T-cell (primary cell): ENCODE results near the gene SLC1A4. TPM values are rescaled to one million over a fixed set of nuclear protein-coding genes. Genes with fewer than 3 reads are reported as not detected.

Source experiments
- ATAC-seq, 4 experiments: fragments of 200-7000 bp in 3 of 4; fragments of 150-1000 bp in 1 of 4; cut with Tn5 transposase; replicated peaks in 1 of 4; 1 replicate in 3 of 4; 2 replicates in 1 of 4; pipeline ENCODE4 v1.10.0; 2021; ENCODE audit warnings: moderate library complexity in 3 of 4, mild to moderate bottlenecking in 2 of 4, moderate number of reproducible peaks in 1 of 4
- CTCF ChIA-PET, 2 donors: fragments of 300-600 bp; sonication (Branson Sonifier 250); formaldehyde crosslinking; loops; one replicate each; lab custom pipeline; 2022; ENCODE audit warnings: antibody characterized with exemption in 2 of 2; lab: Charles Lee
- POLR2A ChIA-PET, 2 donors: fragments of 300-600 bp; sonication (Branson Sonifier 250); formaldehyde crosslinking; loops; one replicate each; lab custom pipeline; 2022; ENCODE audit warnings: antibody characterized with exemption in 2 of 2; lab: Charles Lee
- DNase-seq, 35 experiments: peaks; one replicate each; pipeline versions ENCODE4 v3.0.0 to v3.0.0-alpha.2; 2013 to 2023
- H3K27ac ChIP-seq: one replicate; pipeline ENCODE4 v1.5.1; 2013; ENCODE audit warnings: low read length
- H3K27me3 ChIP-seq, 2 experiments: replicated peaks in 1 of 2; 1 replicate in 1 of 2; 2 replicates in 1 of 2; pipeline versions ENCODE4 v1.6.1 to v1.7.0; 2013; ENCODE audit warnings: low read length in 1 of 2, mixed read lengths in 1 of 2; ENCODE audit not compliant: control insufficient read depth in 2 of 2, insufficient read depth in 2 of 2; ENCODE audit errors: extremely low read depth in 1 of 2
- H3K36me3 ChIP-seq, 2 donors: 1 replicate in 1 of 2; 2 replicates in 1 of 2; pipeline versions ENCODE4 v1.6.1 to v1.7.0; 2013; ENCODE audit warnings: low read length in 1 of 2; ENCODE audit not compliant: control insufficient read depth in 2 of 2, insufficient read depth in 1 of 2; ENCODE audit errors: extremely low read depth in 1 of 2
- H3K4me1 ChIP-seq, 2 experiments: 1 replicate in 1 of 2; 2 replicates in 1 of 2; pipeline versions ENCODE4 v1.6.1 to v1.7.0; 2013; ENCODE audit warnings: low read length in 2 of 2, mixed read lengths in 1 of 2; ENCODE audit not compliant: insufficient read depth in 2 of 2, control insufficient read depth in 1 of 2; ENCODE audit errors: extremely low read depth in 1 of 2
- H3K4me3 ChIP-seq, 2 donors: 1 replicate in 1 of 2; 2 replicates in 1 of 2; pipeline versions ENCODE4 v1.5.1 to v1.7.0; 2013; ENCODE audit warnings: mild to moderate bottlenecking in 2 of 2, low read length in 1 of 2, moderate library complexity in 1 of 2; ENCODE audit not compliant: control insufficient read depth in 1 of 2; ENCODE audit errors: extremely low read depth in 1 of 2
- H3K9me3 ChIP-seq: 2 replicates; pipeline ENCODE4 v1.7.0; 2013
- H3K27ac Mint-ChIP-seq, 2 donors: one replicate each; pipeline ENCODE4 v1.8.0; 2020 to 2021; ENCODE audit warnings: mild to moderate bottlenecking in 2 of 2, mixed read lengths in 2 of 2
- H3K27me3 Mint-ChIP-seq, 2 donors: one replicate each; pipeline ENCODE4 v1.8.0; 2021 to 2022; ENCODE audit warnings: mixed read lengths in 2 of 2
- H3K36me3 Mint-ChIP-seq: one replicate; pipeline ENCODE4 v1.8.0; 2021; ENCODE audit warnings: mixed read lengths
- H3K4me1 Mint-ChIP-seq, 3 donors: one replicate each; pipeline ENCODE4 v1.8.0; 2020 to 2022; ENCODE audit warnings: mixed read lengths in 3 of 3, mild to moderate bottlenecking in 1 of 3
- H3K4me3 Mint-ChIP-seq, 3 donors: one replicate each; pipeline ENCODE4 v1.8.0; 2020 to 2022; ENCODE audit warnings: mild to moderate bottlenecking in 3 of 3, mixed read lengths in 3 of 3, moderate library complexity in 3 of 3
- H3K9me3 Mint-ChIP-seq, 3 donors: one replicate each; pipeline ENCODE4 v1.8.0; 2020 to 2022; ENCODE audit warnings: mixed read lengths in 3 of 3
- WGBS: methylation state at CpG from one replicate; pipeline ENCODE4 v1.1.5; 2013; ENCODE audit warnings: missing lambda C conversion rate; ENCODE audit not compliant: insufficient coverage; 5-methylcytosine and 5-hydroxymethylcytosine counted together
- total RNA-seq, 35 experiments: library from RNA in 6 of 35; stranded (reverse) in 6 of 35; fragments of 120-200 nt in 1 of 35; gene quantifications; one replicate each; pipeline versions ENCODE4 v1.2.1 to v1.2.4 and lab custom pipeline; 2013 to 2026

SLC1A4 gene
- total RNA-seq, 5 donors from 2014 or later (not counting 1 experiment from before 2014, with no cell fraction given), result 1.9 to 13.8 (median 9.8) TPM

- Histone ChIP-seq H3K9me3 (no peaks in the 10 kb centered on the region), H3K4me1 (no peaks in the 10 kb centered on the region), H3K27me3 (no peaks in the 10 kb centered on the region), H3K4me3 (no peak overlapping the region), H3K36me3 (no peaks in the 10 kb centered on the region), H3K27ac (no peak overlapping the region)
- WGBS, result 90% methylated on average over 1 of the region's 1 CpG
- POLR2A ChIA-PET, result interaction anchor here in 1 of 2 donors (0.7 kb wide), 1 partner anchor 64 kb away, joined by 4 read pairs; no protein-coding TSS in a partner anchor
- Mint-ChIP-seq H3K27me3 (no peaks in the 10 kb centered on the region), H3K27ac (no peak overlapping the region), H3K36me3 (no peaks in the 10 kb centered on the region), H3K9me3 (no peaks in the 10 kb centered on the region), H3K4me3 (no peak overlapping the region), H3K4me1 (no peaks in the 10 kb centered on the region)
- CTCF ChIA-PET, result interaction anchor here (0.6 to 1.2 kb wide), 8 partner anchors 8 to 216 kb away, joined by 3 to 8 read pairs (median 4); partner anchors contain the start of gene CEP68 (in 1 of the 2)
- ATAC-seq (no peak), DNase-seq (no peak)
Observed at GRCh38 chr2:64979744-64980143, 9.5 kb upstream of the SLC1A4 start.

GRCh38 chr2:64980183-64980582 is 9.0 kb upstream of the SLC1A4 start:
- H3K27me3 Mint-ChIP-seq, result no peaks in the 10 kb centered on the region
- no peaks in the 10 kb centered on the region for H3K27me3 ChIP-seq
- H3K4me3 ChIP-seq, result no peak overlapping the region
- POLR2A ChIA-PET, result no interaction called here
- H3K9me3 ChIP-seq, result no peaks in the 10 kb centered on the region
- H3K36me3 Mint-ChIP-seq, result no peaks in the 10 kb centered on the region
- H3K36me3 ChIP-seq, result no peaks in the 10 kb centered on the region
- WGBS, result no CpG with 5 or more reads among the region's 1 CpG
- H3K27ac ChIP-seq, result no peak overlapping the region
- DNase-seq (no peak), ATAC-seq (no peak)
- no peak overlapping the region for H3K4me3 Mint-ChIP-seq
- H3K9me3 Mint-ChIP-seq, result no peaks in the 10 kb centered on the region
- CTCF ChIA-PET, result interaction anchor here in 1 of 2 donors (0.7 kb wide), 1 partner anchor 38 kb away, joined by 3 read pairs; no protein-coding TSS in a partner anchor
- H3K27ac Mint-ChIP-seq, result no peak overlapping the region
- no peaks in the 10 kb centered on the region for H3K4me1 ChIP-seq
- H3K4me1 Mint-ChIP-seq, result no peaks in the 10 kb centered on the region

DNA sequence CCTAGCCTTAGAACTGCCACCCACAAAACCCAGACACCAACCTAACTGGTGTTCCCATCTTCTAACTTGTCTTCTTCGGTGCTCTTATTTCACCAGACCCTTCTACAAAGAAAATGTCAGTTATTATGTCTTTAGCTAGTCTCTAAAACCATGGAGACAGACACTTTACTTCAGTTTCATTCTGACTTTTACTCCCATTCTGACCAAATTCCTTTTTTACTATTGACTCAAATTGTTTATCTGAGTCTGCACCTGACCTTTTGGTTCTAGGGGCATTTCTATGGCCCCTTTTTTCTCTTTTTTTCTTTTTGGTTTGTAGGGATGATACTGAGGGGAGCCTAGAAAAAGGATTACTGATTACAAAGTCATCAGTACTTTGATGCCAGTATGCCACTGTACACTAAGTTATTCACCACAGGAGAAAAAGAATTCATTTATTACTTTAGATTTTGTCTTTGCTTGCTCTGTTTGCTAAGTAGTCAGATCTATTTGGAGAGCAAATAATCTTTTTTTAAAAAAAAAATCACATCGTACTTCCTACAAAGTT is 6.8 kb upstream of the SLC1A4 start:
- Histone ChIP-seq H3K27ac (no peak overlapping the region), H3K36me3 (no peaks in the 10 kb centered on the region), H3K27me3 (no peaks in the 10 kb centered on the region), H3K4me3 (no peak overlapping the region), H3K4me1 (no peaks in the 10 kb centered on the region), H3K9me3 (no peaks in the 10 kb centered on the region)
- 18% methylated on average over 1 of the region's 2 CpGs for WGBS
- no peak overlapping the region for H3K27ac Mint-ChIP-seq
- POLR2A ChIA-PET, result no interaction called here
- CTCF ChIA-PET, result no interaction called here
- ATAC-seq, result no peak
- H3K4me3 Mint-ChIP-seq, result no peak overlapping the region
- DNase-seq, result no peak
- peaks cover 0 to 8% (median 5%) of the 10 kb centered on the region in 3 donors for H3K4me1 Mint-ChIP-seq
- H3K27me3 Mint-ChIP-seq, result no peaks in the 10 kb centered on the region
- H3K36me3 Mint-ChIP-seq, result no peaks in the 10 kb centered on the region
- H3K9me3 Mint-ChIP-seq, result no peaks in the 10 kb centered on the region

GRCh38 chr2:64982932-64983331 is 6.3 kb upstream of the SLC1A4 start:
- Histone ChIP-seq H3K27ac (no peak overlapping the region), H3K9me3 (no peaks in the 10 kb centered on the region), H3K27me3 (no peaks in the 10 kb centered on the region), H3K4me3 (no peak overlapping the region), H3K36me3 (no peaks in the 10 kb centered on the region), H3K4me1 (peaks cover 0 to 4% of the 10 kb centered on the region in 2 experiments)
- no CpG with 5 or more reads among the region's 2 CpGs for WGBS
- POLR2A ChIA-PET, result no interaction called here
- H3K36me3 Mint-ChIP-seq, result no peaks in the 10 kb centered on the region
- CTCF ChIA-PET, result no interaction called here
- no peak overlapping the region for H3K4me3 Mint-ChIP-seq
- H3K4me1 Mint-ChIP-seq, result peaks cover 5 to 11% (median 8%) of the 10 kb centered on the region in 3 donors
- no peaks in the 10 kb centered on the region for H3K9me3 Mint-ChIP-seq
- H3K27me3 Mint-ChIP-seq, result no peaks in the 10 kb centered on the region
- DNase-seq, result no peak
- ATAC-seq, result no peak
- H3K27ac Mint-ChIP-seq, result no peak overlapping the region

- Mint-ChIP-seq H3K27ac (no peak overlapping the region), H3K4me1 (peaks cover 15 to 20% (median 16%) of the 10 kb centered on the region in 3 donors), H3K27me3 (no peaks in the 10 kb centered on the region), H3K36me3 (no peaks in the 10 kb centered on the region), H3K4me3 (no peak overlapping the region), H3K9me3 (no peaks in the 10 kb centered on the region)
- POLR2A ChIA-PET, result no interaction called here
- H3K27ac ChIP-seq, result no peak overlapping the region
- 86% methylated on average over 1 of the region's 7 CpGs for WGBS
- H3K27me3 ChIP-seq, result peaks cover 0 to 2% of the 10 kb centered on the region in 2 experiments
- no peaks in the 10 kb centered on the region for H3K36me3 ChIP-seq
- ATAC-seq (no peak), DNase-seq (no peak)
- peaks cover 2 to 18% of the 10 kb centered on the region in 2 experiments for H3K4me1 ChIP-seq
- H3K4me3 ChIP-seq, result no peak overlapping the region
- CTCF ChIA-PET, result no interaction called here
- H3K9me3 ChIP-seq, result no peaks in the 10 kb centered on the region
Observed at GRCh38 chr2:64985447-64985846, 3.8 kb upstream of the SLC1A4 start.

DNA sequence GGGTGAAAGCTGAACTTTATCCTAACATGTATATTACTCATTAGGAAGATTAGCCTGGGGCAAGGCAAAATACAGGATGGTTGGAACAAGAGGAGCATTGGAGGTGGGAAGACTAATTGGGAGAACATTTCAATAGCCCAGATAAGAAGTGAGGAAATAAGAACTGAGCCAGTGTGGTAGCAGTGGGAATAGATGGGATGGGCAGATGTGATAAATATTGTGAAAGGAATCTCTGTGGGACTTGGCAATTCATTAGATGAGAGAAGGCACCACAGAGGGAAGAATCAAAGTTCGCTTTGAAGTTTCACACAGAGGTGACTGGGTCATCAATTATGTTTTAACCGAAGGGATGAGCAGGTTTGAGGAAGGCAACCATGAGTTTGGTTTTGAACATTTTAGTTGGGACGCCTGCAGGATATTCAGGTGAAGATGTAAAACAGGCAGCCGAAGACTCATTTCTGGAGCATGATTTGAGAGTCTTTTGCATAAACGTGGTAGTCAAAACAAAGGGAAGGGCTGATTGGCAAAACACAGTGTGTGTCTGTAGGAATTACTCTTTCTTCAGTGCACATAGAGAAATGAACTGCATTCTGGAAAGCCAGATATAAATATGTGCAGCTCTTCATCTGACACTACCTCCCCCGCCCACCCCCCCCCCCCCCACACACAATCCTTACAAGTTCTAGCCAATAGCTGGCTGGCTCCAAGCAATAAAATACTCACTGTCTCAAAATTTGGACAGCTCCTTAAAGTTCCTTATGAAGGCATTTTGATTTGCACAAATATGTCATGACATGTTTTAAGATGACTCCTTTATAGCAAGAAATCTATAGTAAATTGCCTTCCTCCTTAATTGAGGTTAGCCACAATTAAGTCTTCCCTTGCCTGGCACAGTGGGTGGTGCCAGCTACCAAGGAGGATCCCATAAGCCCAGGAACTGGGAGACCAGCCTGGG is 1.9 kb upstream of the SLC1A4 start:
- no peaks in the 10 kb centered on the region for H3K9me3 ChIP-seq
- Mint-ChIP-seq H3K9me3 (no peaks in the 10 kb centered on the region), H3K27ac (peak overlapping the region; percentile 11 to 69), H3K27me3 (peaks cover 0 to 7% of the 10 kb centered on the region in 2 donors), H3K4me1 (peaks cover 17 to 30% (median 25%) of the 10 kb centered on the region in 3 donors), H3K36me3 (no peaks in the 10 kb centered on the region), H3K4me3 (peak overlapping the region; percentile 18 to 75 (median 72))
- H3K4me1 ChIP-seq, result peaks cover 2 to 22% of the 10 kb centered on the region in 2 experiments
- ChIA-PET POLR2A (interaction anchor here (0.6 kb wide), 3 partner anchors 31 to 240 kb away, joined by 3 to 4 read pairs (median 3); partner anchors contain the start of genes ACTR2 (in 1 of the 2) and CEP68 (in 1 of the 2)), CTCF (interaction anchor here (0.6 to 2.1 kb wide), 4 partner anchors 8 to 656 kb away, joined by 3 to 8 read pairs (median 4); partner anchors contain the start of gene CEP68 (in 1 of the 2))
- DNase-seq, result no peak
- WGBS, result 57% methylated on average over 6 of the region's 6 CpGs
- H3K27me3 ChIP-seq, result peaks cover 0 to 4% of the 10 kb centered on the region in 2 experiments
- no peak for ATAC-seq
- no peak overlapping the region for H3K27ac ChIP-seq
- H3K4me3 ChIP-seq, result no peak overlapping the region
- H3K36me3 ChIP-seq, result no peaks in the 10 kb centered on the region
